Transverse colon (tissue), 4 donors: ENCODE data around the gene CTBP1. TPM values are rescaled to one million over a fixed set of nuclear protein-coding genes. Genes with fewer than 3 reads are reported as not detected.

Experiments used
- DNase-seq: peaks from one replicate; pipeline ENCODE4 v3.0.0-alpha.2; 2019
- H3K27ac ChIP-seq, 4 donors: fragments of 200-600 bp; sonication (generic); 2 replicates each; pipeline ENCODE4 v1.5.1; 2016 to 2018; ENCODE audit warnings: inconsistent platforms in 4 of 4
- H3K27me3 ChIP-seq: fragments of 200-600 bp; sonication (generic); 2 replicates; pipeline ENCODE4 v1.5.1; 2017; ENCODE audit warnings: inconsistent platforms
- H3K36me3 ChIP-seq, 4 donors: fragments of 200-600 bp; sonication (generic); 2 replicates each; pipeline ENCODE4 v1.5.1; 2017 to 2019; ENCODE audit warnings: inconsistent platforms in 4 of 4
- H3K4me1 ChIP-seq, 4 donors: fragments of 200-600 bp; sonication (generic); 2 replicates each; pipeline ENCODE4 v1.5.1; 2017 to 2020; ENCODE audit warnings: inconsistent platforms in 4 of 4
- H3K4me3 ChIP-seq, 4 donors: fragments of 200-600 bp; sonication (generic); 1 replicate in 1 of 4; 2 replicates in 3 of 4; pipeline versions ENCODE4 v1.5.1 to v1.6.1; 2017 to 2019; ENCODE audit warnings: inconsistent platforms in 4 of 4
- H3K9me3 ChIP-seq, 2 donors: fragments of 200-600 bp; sonication (generic); 2 replicates each; pipeline ENCODE4 v1.5.1; 2017 to 2019; ENCODE audit warnings: inconsistent platforms in 2 of 2
- CTCF ChIP-seq, 5 experiments: fragments of 200-600 bp in 3 of 5; fragments of 450-650 bp in 2 of 5; sonication (generic) in 3 of 5; IDR thresholded peaks; 1 replicate in 2 of 5; 2 replicates in 3 of 5; pipeline ENCODE4 v1.5.1; 2016 to 2017; ENCODE audit warnings: antibody characterized with exemption in 5 of 5, inconsistent platforms in 3 of 5, mild to moderate bottlenecking in 2 of 5, moderate library complexity in 1 of 5
- EP300 ChIP-seq: sonication (generic); formaldehyde crosslinking; IDR thresholded peaks from one replicate; pipeline ENCODE4 v1.6.1; 2017; ENCODE audit warnings: antibody characterized with exemption, low read depth
- POLR2A ChIP-seq: fragments of 450-650 bp; IDR thresholded peaks from one replicate; pipeline ENCODE4 v1.6.1; 2016; ENCODE audit warnings: antibody characterized with exemption, mild to moderate bottlenecking, moderate library complexity
- POLR2AphosphoS5 ChIP-seq, 3 donors: sonication (generic); formaldehyde crosslinking; IDR thresholded peaks; one replicate each; pipeline ENCODE4 v1.6.1; 2016; ENCODE audit warnings: antibody characterized with exemption in 3 of 3
- WGBS, 2 donors: methylation state at CpG; one replicate each; pipeline ENCODE4 v1.1.5; 2018; ENCODE audit warnings: low coverage in 1 of 2; 5-methylcytosine and 5-hydroxymethylcytosine counted together
- in situ Hi-C, 4 donors: fragments of 200-750 bp; cut with MboI; loops; one replicate each; pipeline versions ENCODE4 v1.15.0 to v1.15.1; 2017; ENCODE audit warnings: low sequenced_read_pairs in 3 of 4, low pct_ligation_motif_present in 1 of 4, low pct_unique_long_range_greater_than_20kb in 1 of 4
- intact Hi-C: fragments of 100-400 bp; cut with DNase I; formaldehyde crosslinking; loops from one replicate; pipeline ENCODE4 v1.15.1; 2023; ENCODE audit warnings: low total_unique reads
- total RNA-seq, 4 donors: library from RNA; depleted of rRNA; stranded (reverse); fragments of >200 nt; gene quantifications; one replicate each; pipeline ENCODE4 v1.1.0, GENCODE V29; 2016

Gene CTBP1
- total RNA-seq, 4 donors from 2014 or later, result 183 to 457 (median 243) TPM

GRCh38 chr4:1285151-1285789, 36.3 kb upstream of the CTBP1 start:
- intact Hi-C loops (no loop called here), in situ Hi-C loops (no loop called here)
- Histone ChIP-seq H3K4me1 (peaks cover 0 to 8% (median 6%) of the 10 kb centered on the region in 4 donors), H3K9me3 (no peaks in the 10 kb centered on the region), H3K4me3 (no peak overlapping the region), H3K27ac (no peak overlapping the region), H3K36me3 (no peaks in the 10 kb centered on the region), H3K27me3 (no peaks in the 10 kb centered on the region)
- no peak for DNase-seq
- no peak for TF ChIP-seq EP300
- WGBS, 2 donors, result 85% methylated on average over 11 of the region's 11 CpGs; no CpG with 5 or more reads in 1 of the 2 donors

GRCh38 chr4:1283711-1284110, 34.8 kb upstream of the CTBP1 start:
- TF ChIP-seq EP300, result no peak
- TF ChIP-seq POLR2A, result no peak
- no peak for TF ChIP-seq CTCF (IDR thresholded peaks at IDR 0.05)
- no peak for TF ChIP-seq POLR2AphosphoS5 (IDR thresholded peaks at IDR 0.05)
- in situ Hi-C loops, result no loop called here
- WGBS, 2 donors, result 81% methylated on average over 9 of the region's 9 CpGs; no CpG with 5 or more reads in 1 of the 2 donors

GRCh38 chr4:1279253-1279652, 30.3 kb upstream of the CTBP1 start:
- in situ Hi-C loops, result no loop called here
- H3K27ac ChIP-seq, result no peak overlapping the region
- H3K4me1 ChIP-seq, result no peaks in the 10 kb centered on the region
- DNase-seq, result no peak
- intact Hi-C loops, result no loop called here
- H3K4me3 ChIP-seq, result no peak overlapping the region
- WGBS, 2 donors, result 84 to 93% methylated on average over 5 to 10 of the region's 10 CpGs
- H3K9me3 ChIP-seq, result no peaks in the 10 kb centered on the region
- H3K27me3 ChIP-seq, result no peaks in the 10 kb centered on the region
- H3K36me3 ChIP-seq, result no peaks in the 10 kb centered on the region
- TF ChIP-seq POLR2AphosphoS5 (IDR thresholded peaks at IDR 0.05) (no peak), POLR2A (no peak), EP300 (no peak), CTCF (IDR thresholded peaks at IDR 0.05) (no peak)

More at GRCh38 chr4:1283711-1284110, 34.8 kb upstream of the CTBP1 start:
- intact Hi-C loops, result no loop called here
- no peak for DNase-seq
- Histone ChIP-seq H3K9me3 (no peaks in the 10 kb centered on the region), H3K36me3 (no peaks in the 10 kb centered on the region), H3K27me3 (no peaks in the 10 kb centered on the region), H3K4me3 (no peak overlapping the region), H3K27ac (no peak overlapping the region), H3K4me1 (peaks cover 0 to 2% (median 1%) of the 10 kb centered on the region in 4 donors)

- no peak for TF ChIP-seq POLR2AphosphoS5 (IDR thresholded peaks at IDR 0.05)
- TF ChIP-seq EP300, result no peak
- no peak for TF ChIP-seq CTCF (IDR thresholded peaks at IDR 0.05)
- TF ChIP-seq POLR2A, result no peak
- Histone ChIP-seq H3K36me3 (no peaks in the 10 kb centered on the region), H3K27me3 (no peaks in the 10 kb centered on the region), H3K27ac (no peak overlapping the region), H3K4me1 (no peaks in the 10 kb centered on the region), H3K9me3 (no peaks in the 10 kb centered on the region), H3K4me3 (no peak overlapping the region)
- DNase-seq, result no peak
- intact Hi-C loops (no loop called here), in situ Hi-C loops (no loop called here)
- 82 to 95% methylated on average over 4 to 15 of the region's 15 CpGs for WGBS, 2 donors
Measured at GRCh38 chr4:1277667-1278665, 29.0 kb upstream of the CTBP1 start.
